ENCODE measurements around the gene KLHL4. TPM values are rescaled to one million over a fixed set of nuclear protein-coding genes. Genes with fewer than 3 reads are reported as not detected.

The KLHL4 gene
- total and polyA plus RNA-seq, 2 of the 8 experiments (the other 6 are each of a cell fraction or from before 2014, with no cell fraction given), result 8.8 to 16.0 TPM

- Histone ChIP-seq H3K4me2 (ENCODE audit: insufficient read depth in 1 of 2, low read depth in 2 of 2, low read length in 2 of 2) (no peak overlapping the region), H3K79me1 (ENCODE audit: low read depth, low read length) (no peaks in the 10 kb centered on the region), H2BK5ac (ENCODE audit: low read depth, low read length) (no peak overlapping the region), H4K20me1 (replicated peaks in 1 of 2; ENCODE audit: control insufficient read depth in 1 of 2, insufficient read depth in 2 of 2, low read length in 2 of 2) (no peaks in the 10 kb centered on the region), H3K27ac (ENCODE audit: low read depth, low read length) (no peak overlapping the region), H4K91ac (replicated peaks; ENCODE audit: insufficient read length, low read length) (no peak overlapping the region), H2BK12ac (ENCODE audit: low read depth, low read length) (no peak overlapping the region), H2BK15ac (ENCODE audit: low read length) (no peak overlapping the region), H3K27me3 (replicated peaks in 1 of 4; ENCODE audit: control insufficient read depth in 3 of 4, extremely low read depth in 1 of 4, insufficient read depth in 3 of 4, low read length in 3 of 4) (no peaks in the 10 kb centered on the region), H2AK5ac (ENCODE audit: low read depth, low read length) (no peak overlapping the region), H3K9me3 (ENCODE audit: insufficient read depth in 2 of 2, low read depth in 1 of 2, low read length in 1 of 2) (no peaks in the 10 kb centered on the region), H4K5ac (ENCODE audit: insufficient read length, low read depth, low read length) (no peak overlapping the region), H3K9ac (replicated peaks in 1 of 4; ENCODE audit: extremely low read depth in 1 of 4, low read depth in 3 of 4, low read length in 3 of 4) (no peak overlapping the region), H3K23ac (ENCODE audit: insufficient read length) (no peak overlapping the region), H3K23me2 (ENCODE audit: low read depth, low read length) (no peaks in the 10 kb centered on the region), H2BK20ac (ENCODE audit: low read length) (no peak overlapping the region), H3K79me2 (ENCODE audit: control insufficient read depth in 1 of 2, insufficient read depth in 2 of 2, low read length in 2 of 2) (no peaks in the 10 kb centered on the region), H2BK120ac (replicated peaks; ENCODE audit: low read depth, low read length) (no peak overlapping the region), H2AFZ (ENCODE audit: low read length) (no peak overlapping the region), H3K36me3 (ENCODE audit: control insufficient read depth in 2 of 4, insufficient read depth in 4 of 4, low read length in 3 of 4) (no peaks in the 10 kb centered on the region), H4K8ac (ENCODE audit: extremely low read depth, insufficient read depth, low read length) (no peak overlapping the region), H3K4ac (replicated peaks; ENCODE audit: insufficient read length, low read depth, low read length) (no peak overlapping the region), H3K4me3 (ENCODE audit: extremely low read depth in 1 of 4, insufficient read depth in 2 of 4, low read depth in 3 of 4, low read length in 4 of 4) (no peak overlapping the region), H3K56ac (replicated peaks; ENCODE audit: insufficient read length, low read depth, low read length) (no peak overlapping the region), H3K4me1 (replicated peaks in 1 of 4; ENCODE audit: control insufficient read depth in 3 of 4, insufficient read depth in 4 of 4, low read length in 3 of 4) (no peaks in the 10 kb centered on the region), H3K18ac (ENCODE audit: extremely low read depth, low read length) (no peak overlapping the region), H3K14ac (ENCODE audit: insufficient read length) (no peak overlapping the region)
- WGBS, 2 experiments (ENCODE audit: extremely low coverage in 1 of 2, insufficient coverage in 1 of 2, insufficient read length in 1 of 2, insufficient replicate concordance in 2 of 2, low coverage in 1 of 2, low lambda C conversion rate in 2 of 2, missing lambda C conversion rate in 1 of 2), result 58% methylated on average over 1 of the region's 2 CpGs; no CpG with 5 or more reads in 1 of the 2 experiments
- ChIA-PET POLR2A (ENCODE audit: partially characterized antibody) (no interaction called here), CTCF (ENCODE audit: partially characterized antibody) (no interaction called here)
- TF ChIP-seq SAP30 (IDR thresholded peaks at IDR 0.05; ENCODE audit: insufficient read depth, insufficient replicate concordance, low read length) (no peak), BCL11A (IDR thresholded peaks at IDR 0.05; ENCODE audit: low read depth in 2 of 2, low read length in 2 of 2) (no peak), MAX (IDR thresholded peaks at IDR 0.05) (no peak), EZH2 (IDR thresholded peaks at IDR 0.05; ENCODE audit: low read depth, low read length, severe bottlenecking) (no peak), EP300 (IDR thresholded peaks at IDR 0.05; ENCODE audit: borderline replicate concordance in 1 of 2, low read depth in 2 of 2, low read length in 2 of 2) (no peak), E2F6 (IDR thresholded peaks at IDR 0.05) (no peak), PHF8 (conservative IDR thresholded peaks at IDR 0.05; ENCODE audit: low read depth, low read length) (no peak), BRCA1 (IDR thresholded peaks at IDR 0.05; ENCODE audit: low read depth, low read length) (no peak), BACH1 (IDR thresholded peaks at IDR 0.05; ENCODE audit: low read length) (no peak), EGR1 (IDR thresholded peaks at IDR 0.05; ENCODE audit: borderline replicate concordance, low read depth, low read length) (no peak), SUZ12 (IDR thresholded peaks at IDR 0.05; ENCODE audit: low read length) (no peak)
- no peak for DNase-seq (ENCODE audit: low read depth in 1 of 2, low spot score in 2 of 2)
- no peak for FAIRE-seq
Measured at GRCh38 chrX:87468941-87469340, 48.7 kb upstream of the KLHL4 start.
